HG02763 (cell line): Measurements from ENCODE around the gene CYP4V2.
A peak's percentile ranks its signal among the peaks of the same experiment; 100 is the strongest.

Experiments used
- ATAC-seq: cut with Tn5 transposase; IDR thresholded peaks from one replicate; pipeline ENCODE4 v1.9.1; 2021; ENCODE audit warnings: mild to moderate bottlenecking, moderate library complexity; ENCODE audit not compliant: unreplicated experiment

CYP4V2 gene

DNA sequence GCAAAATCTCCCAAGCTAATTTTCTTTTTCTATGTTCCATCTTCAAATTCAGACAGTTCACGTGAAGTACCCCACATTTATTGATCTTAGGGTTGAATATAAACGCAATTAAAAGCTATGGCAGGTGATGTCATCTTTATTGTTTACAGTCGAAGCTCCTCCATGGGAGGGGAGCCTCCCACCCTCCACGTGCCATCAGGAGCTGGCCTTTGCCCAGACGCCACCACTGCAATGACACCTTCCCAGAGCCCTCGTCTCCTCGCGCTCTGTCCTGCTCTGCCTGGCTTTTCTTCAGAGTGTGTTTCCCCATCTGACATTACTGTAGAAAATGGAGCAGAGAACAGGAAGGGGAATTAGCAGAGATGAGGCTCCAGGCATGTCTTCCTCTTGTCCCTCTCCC lies 18.8 kb upstream of the CYP4V2 start:
- no peak for ATAC-seq

DNA sequence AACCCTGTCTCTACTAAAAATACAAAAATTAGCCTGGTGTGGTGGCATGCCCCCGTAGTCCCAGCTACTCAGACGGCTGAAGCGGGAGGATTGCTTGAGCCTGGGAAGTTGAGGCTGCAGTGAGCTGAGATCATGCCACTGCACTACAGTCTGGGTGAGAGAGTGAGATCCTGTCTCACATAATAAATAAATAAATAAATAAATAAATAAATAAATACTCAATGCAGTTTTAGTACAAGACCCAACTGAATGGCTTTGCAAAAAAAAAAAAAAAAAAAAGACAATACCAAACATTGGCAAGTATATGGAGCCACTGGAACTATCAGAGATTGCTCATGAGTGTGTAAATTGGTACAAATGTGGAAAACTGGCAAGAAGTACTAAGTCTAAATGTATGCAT lies 3.3 kb upstream of the CYP4V2 start:
- ATAC-seq: no peak

DNA sequence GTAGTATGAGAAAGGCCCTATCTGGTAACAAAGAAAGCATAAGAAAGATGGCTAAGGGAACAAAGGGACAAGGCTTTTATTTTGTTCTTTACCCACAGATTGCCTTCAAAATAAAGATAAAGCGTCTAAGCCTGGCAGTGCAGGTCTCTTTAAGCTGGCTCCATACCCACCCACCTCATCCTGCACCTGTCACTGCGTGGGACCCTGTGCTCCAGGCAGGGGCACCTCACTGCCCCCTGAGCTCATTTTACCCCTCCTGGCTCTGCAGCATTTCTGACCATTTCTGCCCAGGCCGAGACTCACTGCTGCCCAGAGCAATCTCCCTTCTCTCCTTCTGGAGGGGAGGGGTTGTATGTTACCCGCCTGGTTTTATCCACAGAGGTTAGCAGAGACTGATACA lies 1.7 kb upstream of the CYP4V2 start:
- ATAC-seq: no peak

DNA sequence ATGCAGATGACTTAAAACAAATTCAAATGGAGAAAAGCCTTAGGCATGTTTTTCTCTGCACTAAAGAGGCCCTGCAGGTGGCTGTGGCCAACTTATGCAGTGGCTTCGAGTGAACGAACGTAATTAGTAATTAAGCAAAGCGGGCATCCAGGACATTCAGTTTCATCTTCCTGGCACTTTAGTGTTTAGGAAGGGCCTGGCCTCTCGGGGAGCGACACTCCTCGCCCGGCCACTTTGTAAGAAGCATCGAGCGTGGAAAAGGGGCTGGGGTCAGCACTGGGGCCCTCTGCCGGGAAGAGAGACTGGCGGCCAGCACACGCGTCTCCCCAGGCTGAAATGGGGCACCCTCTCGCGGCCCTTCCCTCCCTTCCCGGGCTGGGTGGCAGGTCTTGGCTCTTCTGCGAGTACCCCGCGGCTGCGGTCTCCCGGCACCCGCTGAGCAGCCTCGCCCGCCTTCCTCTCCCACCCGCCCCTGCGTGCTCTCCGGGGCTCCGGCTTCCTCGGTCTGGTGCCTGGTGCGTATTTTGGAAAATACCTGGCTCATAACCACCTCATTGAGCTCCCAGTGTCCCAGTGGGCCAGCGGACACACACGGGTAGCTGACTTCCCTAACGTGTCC lies 677 bp upstream of the CYP4V2 start:
- peak; percentile 24 for ATAC-seq

DNA sequence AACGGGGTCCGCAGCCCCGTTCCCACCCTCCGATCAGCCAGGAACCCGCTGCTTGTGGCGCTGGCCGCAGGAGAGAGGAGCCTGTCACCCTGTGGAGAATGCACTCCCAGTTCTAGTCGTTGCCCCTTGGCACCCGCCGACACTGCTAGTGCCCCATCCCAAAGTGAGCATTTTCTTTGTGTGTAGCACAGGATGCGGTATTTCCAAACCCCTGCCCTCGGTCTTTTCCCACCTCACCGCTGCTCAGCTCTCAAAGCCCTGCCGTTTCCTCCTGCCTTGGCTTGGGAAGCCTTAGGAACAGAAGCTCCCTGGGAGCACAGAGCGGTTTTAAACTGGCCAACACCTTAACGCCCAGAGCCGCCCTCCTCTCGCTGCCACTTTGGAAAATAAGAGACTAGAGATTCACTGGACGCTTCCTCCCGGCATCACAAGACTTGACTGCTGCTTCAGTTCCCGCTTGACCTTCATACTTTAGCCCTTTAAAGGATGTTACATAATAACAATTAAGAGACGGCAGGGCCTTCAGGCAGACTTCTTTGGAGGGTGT lies 772 bp downstream of the CYP4V2 start:
- ATAC-seq: peak; percentile 17

DNA sequence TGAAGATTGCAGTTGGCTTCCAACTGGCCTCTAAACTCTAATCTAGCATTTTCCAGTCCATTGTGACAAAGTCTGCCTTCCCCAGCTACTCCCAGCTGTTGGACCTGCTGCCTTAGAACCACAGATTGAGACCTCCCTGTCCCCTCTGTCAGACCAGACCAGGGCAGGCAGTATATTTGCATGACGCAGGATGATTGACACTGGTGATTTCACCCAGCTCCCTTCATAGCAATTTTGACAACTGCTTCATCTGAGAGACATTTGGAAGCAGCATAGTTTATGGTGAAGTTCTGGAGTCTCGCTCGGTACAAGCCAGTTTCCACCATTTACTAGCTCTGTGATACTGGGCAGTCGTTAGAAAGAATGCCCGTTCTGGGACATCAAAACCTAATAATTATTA lies 2.5 kb downstream of the CYP4V2 start:
- no peak for ATAC-seq

DNA sequence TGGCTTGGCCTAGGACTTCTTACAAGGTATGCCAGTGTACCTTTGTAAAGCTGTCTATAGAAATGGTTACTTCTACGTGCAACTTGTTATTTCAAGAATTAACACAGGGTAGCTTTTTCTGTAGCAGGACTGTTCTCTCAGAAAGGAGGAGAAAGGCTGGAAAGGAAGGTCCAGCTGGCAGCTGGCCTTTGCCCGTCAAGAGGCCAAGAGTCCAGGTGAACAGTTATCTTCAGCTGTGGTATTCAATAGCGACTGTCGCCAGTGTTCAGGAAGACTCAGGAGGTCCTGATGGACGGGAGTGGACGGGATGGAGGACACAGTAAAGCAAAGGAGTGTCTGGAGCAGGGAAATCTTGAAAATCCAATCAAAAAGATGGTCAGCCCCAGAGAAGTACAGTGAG lies 4.7 kb downstream of the CYP4V2 start:
- ATAC-seq: no peak

DNA sequence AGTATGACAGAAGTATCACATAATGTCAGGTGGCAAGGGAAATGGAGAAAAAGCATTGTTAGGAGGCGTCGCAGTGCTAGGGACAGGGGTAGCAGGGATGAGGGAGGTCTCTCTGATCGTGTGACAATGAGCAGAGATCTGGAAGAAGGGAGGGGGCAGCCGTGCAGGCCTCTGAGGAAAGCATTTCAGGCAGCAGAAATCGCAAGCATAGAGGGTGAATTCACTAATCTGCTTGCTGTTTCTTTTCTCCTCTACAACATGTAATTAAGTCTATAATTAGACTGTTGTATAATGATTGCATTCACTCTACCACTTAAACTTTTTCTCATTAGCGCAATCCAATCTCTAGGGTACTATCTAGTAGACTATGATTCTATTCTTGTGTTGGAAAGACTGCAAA lies 9.1 kb downstream of the CYP4V2 start:
- ATAC-seq: no peak

DNA sequence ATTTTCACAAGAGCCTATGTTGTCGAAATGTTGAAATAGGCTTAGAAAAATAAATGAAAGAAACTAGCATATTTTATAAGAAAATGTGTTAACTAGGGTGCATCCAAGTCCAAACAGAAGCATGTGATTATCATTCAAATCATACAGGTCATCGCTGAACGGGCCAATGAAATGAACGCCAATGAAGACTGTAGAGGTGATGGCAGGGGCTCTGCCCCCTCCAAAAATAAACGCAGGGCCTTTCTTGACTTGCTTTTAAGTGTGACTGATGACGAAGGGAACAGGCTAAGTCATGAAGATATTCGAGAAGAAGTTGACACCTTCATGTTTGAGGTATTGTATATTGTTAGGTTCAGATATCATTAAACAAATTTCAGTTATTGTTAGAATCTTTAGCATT lies 9.6 kb downstream of the CYP4V2 start:
- no peak for ATAC-seq

DNA sequence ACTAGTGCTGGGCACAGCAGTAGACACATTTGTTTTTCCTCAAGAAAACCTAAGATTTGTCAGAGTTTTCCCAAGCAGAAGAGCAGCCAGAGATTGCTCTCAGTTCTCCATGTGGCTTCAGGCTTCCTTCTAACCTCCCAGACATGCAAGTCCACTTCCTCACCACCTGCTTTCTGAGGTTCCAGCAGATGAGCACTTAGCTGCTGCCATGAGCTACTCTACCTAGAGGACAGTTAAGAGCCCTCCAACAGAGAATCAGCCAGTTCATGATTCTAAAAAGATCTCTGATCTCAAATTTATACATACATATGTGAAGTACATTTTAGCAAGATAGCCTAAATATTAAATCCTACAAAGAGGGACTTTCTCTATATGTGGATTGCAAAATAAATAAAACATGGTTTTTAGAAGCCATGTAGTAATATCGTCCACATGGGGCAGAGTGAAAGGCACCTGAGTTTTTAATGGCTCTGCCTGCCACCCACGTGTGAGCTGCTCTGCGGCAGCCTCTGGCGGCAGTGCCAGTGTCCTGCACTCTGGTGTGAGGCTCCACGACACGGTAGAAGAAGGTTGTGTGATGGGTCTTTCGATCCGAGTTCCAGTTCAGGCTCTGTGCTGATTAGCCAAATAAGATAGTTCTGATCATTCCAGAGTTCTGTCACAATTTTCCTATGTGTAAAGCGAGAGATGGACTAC lies 10.3 kb downstream of the CYP4V2 start:
- ATAC-seq: peak; percentile 95

DNA sequence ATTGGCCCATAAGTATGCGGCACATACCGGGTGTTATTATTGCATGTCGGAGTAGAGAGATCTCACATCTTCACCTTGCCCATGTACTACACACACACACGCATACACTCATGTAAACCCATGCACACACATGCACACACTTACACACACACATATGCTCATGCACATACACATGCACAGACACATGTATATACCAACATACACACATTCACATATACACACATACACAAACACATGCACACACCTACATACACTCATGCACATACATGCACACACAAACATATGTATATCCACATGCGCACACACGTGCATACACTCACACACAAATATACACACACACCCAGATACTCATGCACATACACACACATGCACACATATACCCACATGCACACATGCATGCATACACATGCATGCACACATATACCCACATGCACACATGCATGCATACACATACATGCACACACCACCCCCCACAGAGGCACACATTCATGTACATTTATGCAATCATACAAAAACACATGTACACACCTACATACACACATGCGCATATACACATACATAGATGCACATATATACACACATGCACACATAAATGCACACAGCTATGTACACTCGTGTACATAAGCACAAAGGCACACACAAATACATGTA lies 11.2 kb downstream of the CYP4V2 start:
- ATAC-seq: no peak

DNA sequence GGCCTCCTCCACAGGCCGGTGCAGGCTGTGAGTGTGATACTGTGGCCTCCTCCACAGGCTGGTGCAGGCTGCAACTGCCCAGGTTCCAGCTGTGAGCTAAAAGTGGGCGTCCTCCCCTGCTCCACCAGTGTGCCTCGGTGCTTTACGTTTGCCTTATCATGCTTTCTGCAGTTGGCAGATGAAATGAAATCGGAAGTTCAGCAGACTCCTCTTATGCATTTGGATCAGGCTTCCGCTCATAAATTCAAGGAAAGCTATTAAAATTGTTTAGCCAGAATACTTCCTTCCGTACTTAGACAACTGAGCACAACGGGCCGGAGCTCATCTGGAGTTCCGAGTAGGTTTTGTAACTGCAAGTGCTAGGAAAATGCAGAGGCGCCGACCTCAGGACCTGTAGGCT lies 12.0 kb downstream of the CYP4V2 start:
- ATAC-seq: no peak

DNA sequence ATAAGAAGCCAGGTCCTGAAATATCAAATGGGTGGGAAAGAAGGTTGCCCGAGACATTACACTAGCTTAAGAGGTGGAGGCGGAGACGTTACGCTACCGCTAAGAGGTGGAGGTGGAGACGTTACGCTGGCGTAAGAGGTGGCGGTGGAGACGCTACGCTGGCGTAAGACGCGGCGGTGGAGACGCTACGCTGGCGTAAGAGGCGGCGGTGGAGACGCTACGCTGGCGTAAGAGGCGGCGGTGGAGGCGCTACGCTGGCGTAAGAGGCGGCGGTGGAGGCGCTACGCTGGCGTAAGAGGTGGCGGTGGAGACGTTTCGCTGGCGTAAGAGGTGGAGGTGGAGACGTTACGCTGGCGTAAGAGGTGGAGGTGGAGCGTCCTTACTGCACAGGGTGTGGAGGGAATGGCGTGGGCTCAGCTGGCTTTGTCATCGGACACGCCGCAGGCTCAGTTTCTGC lies 12.8 kb downstream of the CYP4V2 start:
- no peak for ATAC-seq

DNA sequence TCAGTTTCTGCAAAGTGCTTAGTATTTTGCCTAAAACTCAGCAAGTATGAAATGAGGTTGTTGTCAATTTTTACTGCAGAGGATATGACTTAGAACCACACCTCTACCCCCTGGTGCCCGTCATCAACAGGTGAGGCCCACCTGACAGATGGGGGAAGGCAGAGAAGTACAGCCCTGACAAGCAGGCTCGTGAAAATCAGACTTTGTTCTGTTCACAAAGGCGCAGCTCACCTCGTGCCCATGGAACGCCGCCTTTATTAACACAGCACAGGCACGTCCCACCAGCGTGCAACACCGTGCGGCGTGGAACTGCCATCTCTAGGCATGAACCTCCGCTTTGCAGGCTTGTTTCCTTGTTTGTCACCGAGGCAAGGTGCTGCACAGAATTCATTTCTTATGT lies 13.3 kb downstream of the CYP4V2 start:
- ATAC-seq: no peak

DNA sequence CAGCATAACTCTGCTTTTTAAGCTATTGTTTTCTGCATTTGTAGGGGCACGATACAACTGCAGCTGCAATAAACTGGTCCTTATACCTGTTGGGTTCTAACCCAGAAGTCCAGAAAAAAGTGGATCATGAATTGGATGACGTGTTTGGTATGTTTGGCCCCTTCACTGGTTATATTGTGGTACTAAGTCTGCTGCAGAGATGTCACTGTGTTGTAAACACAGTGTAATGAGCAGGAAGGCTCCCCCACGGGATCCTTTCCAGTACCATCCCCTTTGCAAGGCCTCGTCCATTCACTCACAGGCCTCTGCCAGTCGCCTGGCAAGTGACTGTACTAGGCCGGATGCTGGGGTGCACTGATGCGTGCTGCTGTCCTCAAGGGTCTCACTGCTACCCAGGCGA lies 13.8 kb downstream of the CYP4V2 start:
- no peak for ATAC-seq

DNA sequence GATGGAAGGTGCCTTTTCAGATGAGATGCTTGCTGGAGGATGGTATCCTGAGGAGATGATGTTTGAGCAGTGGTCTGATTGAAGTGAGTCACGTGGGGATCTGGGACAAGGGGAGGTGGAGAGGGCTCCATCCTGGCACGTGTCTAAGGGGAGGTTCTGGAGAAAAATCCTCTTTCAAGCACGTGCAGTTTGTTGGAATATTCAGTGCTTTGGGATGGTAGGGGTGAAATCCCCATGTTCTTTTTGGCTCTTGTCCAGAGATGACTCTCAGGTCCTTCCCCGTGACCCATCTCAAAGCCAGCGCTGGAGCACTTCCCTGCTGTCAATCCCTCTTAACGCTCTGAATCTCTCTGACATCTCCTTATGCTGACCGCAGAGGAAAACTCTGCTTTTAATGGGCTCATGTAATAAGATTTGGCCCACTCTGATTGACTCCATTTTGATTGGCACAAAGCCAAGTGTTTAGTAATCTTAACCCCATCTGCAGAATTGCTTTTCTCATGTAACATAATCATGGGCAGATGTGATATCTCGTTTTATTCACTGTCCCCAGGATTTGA lies 25.2 kb downstream of the CYP4V2 start:
- no peak for ATAC-seq

DNA sequence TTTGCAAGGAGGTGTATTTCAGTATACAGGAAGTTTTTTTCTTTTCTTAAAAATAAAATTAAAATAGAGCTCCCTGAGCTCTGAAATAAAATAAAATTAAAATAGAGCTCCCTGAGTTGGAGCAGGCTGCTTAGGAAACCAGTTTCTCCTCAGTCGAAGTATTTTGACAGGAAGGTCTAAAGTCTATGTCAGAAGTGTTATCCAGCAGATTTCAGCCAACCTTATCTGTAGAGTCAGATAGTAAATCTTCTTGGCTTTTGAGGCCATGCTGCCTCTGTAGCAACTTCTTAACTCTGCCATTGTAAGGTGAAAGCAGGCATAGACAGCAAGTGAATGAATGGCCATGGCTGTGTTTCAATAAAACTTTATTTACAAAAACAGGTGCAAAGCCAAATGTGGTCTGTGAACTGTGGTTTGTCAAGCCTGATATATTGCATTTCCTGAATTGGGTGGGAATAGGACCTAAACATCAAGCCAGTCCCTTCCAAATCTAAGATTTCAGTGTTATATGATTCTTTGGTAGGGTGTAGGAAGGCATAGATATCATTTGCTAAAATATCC lies 26.4 kb downstream of the CYP4V2 start:
- no peak for ATAC-seq

DNA sequence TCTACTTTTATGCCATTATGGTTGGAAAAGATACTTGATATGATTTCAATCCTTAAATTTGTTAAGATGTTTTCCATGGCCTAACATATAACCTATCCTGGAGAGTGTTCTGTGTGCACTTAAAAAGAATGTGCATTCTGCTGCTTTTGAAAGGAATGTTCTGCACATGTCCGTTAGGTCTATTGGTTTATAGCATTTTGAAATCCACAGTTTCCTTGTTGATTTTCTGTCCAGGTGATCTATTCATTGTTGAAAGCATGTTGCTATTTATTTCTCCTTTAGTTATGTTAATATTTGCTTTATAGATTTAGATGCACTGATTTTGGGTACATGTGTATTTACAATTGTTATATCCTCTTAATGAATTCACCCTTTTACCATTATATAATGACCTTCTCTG lies 30.3 kb downstream of the CYP4V2 start:
- ATAC-seq: no peak

DNA sequence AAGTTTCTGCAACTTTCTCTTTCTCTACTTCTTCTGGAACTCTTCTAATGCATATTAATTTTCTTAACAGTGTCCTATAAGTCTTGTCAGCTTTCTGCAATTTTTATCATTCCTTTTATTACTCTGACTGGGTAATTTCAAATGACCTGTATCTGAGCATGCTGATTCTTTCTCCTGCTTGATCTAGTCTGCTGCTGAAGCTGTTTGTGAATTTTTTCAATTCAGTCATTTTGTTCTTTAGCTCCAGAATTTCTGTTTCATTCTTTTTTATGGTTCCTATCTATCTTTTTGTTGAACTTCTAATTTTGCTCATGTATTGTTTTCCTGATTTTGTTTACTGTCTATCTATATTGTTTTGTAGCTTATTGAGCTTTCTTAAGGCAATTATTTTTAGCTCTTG lies 34.5 kb downstream of the CYP4V2 start:
- ATAC-seq: no peak

DNA sequence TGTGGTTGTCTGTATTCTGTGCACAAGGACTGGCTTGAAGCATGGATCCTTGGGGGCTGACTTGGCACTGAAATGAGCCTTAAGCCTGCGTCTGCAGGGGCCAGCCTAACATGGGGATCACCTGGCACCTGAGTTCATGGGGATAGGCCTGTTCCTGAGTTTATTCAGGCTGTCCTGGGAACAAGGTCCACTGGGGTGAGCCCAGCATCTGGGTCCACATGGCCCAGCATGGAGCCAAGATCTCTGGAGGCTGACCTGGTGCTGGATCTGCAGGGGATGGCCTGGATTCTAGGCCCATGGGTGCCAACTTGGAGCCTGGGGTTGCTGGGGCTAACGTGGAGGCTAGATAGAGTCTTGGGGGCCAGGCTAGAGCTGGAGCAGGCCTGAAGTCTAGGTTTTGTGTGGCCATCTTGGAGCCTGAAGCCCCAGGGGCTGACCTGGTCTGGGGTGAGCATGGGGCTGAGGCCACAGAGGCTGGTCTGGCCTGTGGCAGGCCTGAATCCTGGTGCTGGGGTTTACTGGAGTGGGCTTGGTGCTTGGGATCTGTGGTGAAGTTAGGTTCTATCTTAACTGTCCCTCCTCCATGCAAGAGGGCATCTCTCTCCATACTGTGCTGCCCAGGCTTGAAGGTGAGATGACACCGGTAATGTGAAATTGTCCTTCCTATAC lies 35.3 kb downstream of the CYP4V2 start:
- ATAC-seq: no peak

DNA sequence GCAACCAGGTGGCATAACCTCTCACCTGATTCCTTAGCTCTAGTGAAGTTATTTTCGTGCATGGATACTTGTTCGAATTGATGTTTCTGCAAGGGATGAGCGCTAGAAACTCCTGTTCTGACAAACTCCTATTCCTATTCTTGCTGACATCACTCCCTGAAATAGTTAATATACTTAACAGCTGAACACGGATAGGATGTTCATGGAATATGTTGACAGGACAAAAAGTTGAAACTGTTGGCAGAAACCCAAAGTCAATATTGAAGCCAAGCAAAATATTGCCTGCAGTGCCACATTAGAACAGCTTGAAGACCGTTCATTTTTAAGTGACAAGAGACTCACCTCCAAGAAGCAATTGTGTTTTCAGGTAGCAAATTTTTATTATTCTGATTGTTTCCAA lies 35.9 kb downstream of the CYP4V2 start, which contains the start of gene KLKB1:
Gene KLKB1, plus strand, starts transcription at position 287 of the 400 bp plus-strand sequence. CDS start 689 bp downstream, outside the sequence.
- ATAC-seq: no peak
